BJ (cell line): ENCODE data around the gene DENND5B. TPM values are rescaled to one million over a fixed set of nuclear protein-coding genes. Genes with fewer than 3 reads are reported as not detected.

Experiments used
- CTCF ChIA-PET: fragments of 350-600 bp; formaldehyde crosslinking; extraction: SDS; loops from one replicate; lab custom pipeline; 2021; ENCODE audit warnings: antibody characterized with exemption, inconsistent platforms; lab: Yijun Ruan, JAX
- POLR2A ChIA-PET: fragments of 300-600 bp; sonication (Branson Sonifier 250); formaldehyde crosslinking; extraction: SDS; loops from one replicate; lab custom pipeline; 2021; ENCODE audit warnings: antibody characterized with exemption; lab: Charles Lee
- DNase-seq: peaks from one replicate; pipeline ENCODE4 v3.0.0-alpha.2; 2011; ENCODE audit warnings: low read depth
- H3K27me3 ChIP-seq: 2 replicates; pipeline ENCODE4 v1.6.0; 2011; ENCODE audit warnings: low read length; ENCODE audit not compliant: control insufficient read depth, insufficient read depth
- H3K36me3 ChIP-seq: 2 replicates; pipeline ENCODE4 v1.5.1; 2011; ENCODE audit warnings: low read length; ENCODE audit not compliant: control insufficient read depth, insufficient read depth
- H3K4me3 ChIP-seq: 2 replicates; pipeline ENCODE4 v1.5.1; 2011; ENCODE audit warnings: low read depth, mild to moderate bottlenecking, control low read depth, low read length
- CTCF ChIP-seq: IDR thresholded peaks from 2 replicates; pipeline ENCODE4 v1.5.1; 2011; ENCODE audit warnings: low read depth, mild to moderate bottlenecking, control low read depth, inconsistent platforms, low read length, moderate library complexity; ENCODE audit not compliant: insufficient read depth
- polyA plus RNA-seq: library from polyadenylated mRNA; depleted of rRNA; stranded (reverse); fragments of >200 nt; gene quantifications from 2 replicates; pipeline ENCODE4 v1.2.3, GENCODE V29; 2011

Gene DENND5B
- polyA plus RNA-seq, 1 experiment, result 5.4 TPM

- no peak for TF ChIP-seq CTCF
- Histone ChIP-seq H3K4me3 (no peak overlapping the region), H3K36me3 (no peaks in the 10 kb centered on the region), H3K27me3 (no peaks in the 10 kb centered on the region; the same call in 1 of the 2 replicates)
- POLR2A ChIA-PET, result interaction anchor here (0.5 kb wide), 1 partner anchor 136 kb away, joined by 3 read pairs; no protein-coding TSS in a partner anchor
- DNase-seq, result no peak
- CTCF ChIA-PET, result interaction anchor here (1.4 kb wide), 1 partner anchor 11 kb away, joined by 3 read pairs; no protein-coding TSS in a partner anchor
Observed at GRCh38 chr12:31362759-31363415, 228.0 kb downstream of the DENND5B start.

- DNase-seq, result no peak
- no peaks in the 10 kb centered on the region for H3K36me3 ChIP-seq
- CTCF ChIA-PET, result interaction anchor here (1.4 kb wide), 1 partner anchor 10 kb away, joined by 3 read pairs; no protein-coding TSS in a partner anchor
- no peak for TF ChIP-seq CTCF
- POLR2A ChIA-PET, result interaction anchor here (0.5 kb wide), 1 partner anchor 137 kb away, joined by 3 read pairs; no protein-coding TSS in a partner anchor
- H3K4me3 ChIP-seq, result no peak overlapping the region
- no peaks in the 10 kb centered on the region; the same call in 1 of the 2 replicates for H3K27me3 ChIP-seq
Observed at GRCh38 chr12:31362115-31362758, 228.7 kb downstream of the DENND5B start.

GRCh38 chr12:31361730-31362114 is 229.2 kb downstream of the DENND5B start:
- CTCF ChIA-PET, result no interaction called here
- Histone ChIP-seq H3K27me3 (no peaks in the 10 kb centered on the region; the same call in 1 of the 2 replicates), H3K4me3 (no peak overlapping the region), H3K36me3 (no peaks in the 10 kb centered on the region)
- POLR2A ChIA-PET, result no interaction called here
- no peak for TF ChIP-seq CTCF
- no peak for DNase-seq

- Histone ChIP-seq H3K36me3 (no peaks in the 10 kb centered on the region), H3K27me3 (0 out of 2 replicates have a peak, but pooled peaks cover 3% of the 10 kb centered on the region), H3K4me3 (no peak overlapping the region)
- ChIA-PET CTCF (no interaction called here), POLR2A (no interaction called here)
- DNase-seq, result no peak
- no peak for TF ChIP-seq CTCF
Observed at GRCh38 chr12:31355747-31356107, 235.2 kb downstream of the DENND5B start.
